PC-9 (cell line): ENCODE data around the gene TESMIN. TPM values are rescaled to one million over a fixed set of nuclear protein-coding genes. Genes with fewer than 3 reads are reported as not detected.

Source experiments
- BruUV-seq: library from RNA; stranded (reverse); fragments of 400-500 nt; replicated peaks from 2 replicates; lab custom pipeline; 2021; lab: Mats Ljungman, UMichigan
- CTCF ChIA-PET: fragments of 300-600 bp; sonication (Branson Sonifier 250); formaldehyde crosslinking; loops from one replicate; lab custom pipeline; 2022; ENCODE audit warnings: antibody characterized with exemption; lab: Charles Lee
- POLR2A ChIA-PET: fragments of 300-600 bp; sonication (Branson Sonifier 250); formaldehyde crosslinking; loops from one replicate; lab custom pipeline; 2022; ENCODE audit warnings: antibody characterized with exemption; ENCODE audit not compliant: unreplicated experiment; lab: Charles Lee
- DNase-seq, 2 experiments: peaks; one replicate each; pipeline versions ENCODE4 v3.0.0 to v3.0.0-alpha.2; 2015 to 2022; ENCODE audit warnings: mixed read lengths in 1 of 2
- H2AFZ ChIP-seq: fragments of 200-600 bp; sonication (generic); 2 replicates; pipeline ENCODE4 v1.8.1; 2017; ENCODE audit warnings: antibody characterized with exemption
- H3F3A ChIP-seq: fragments of 200-600 bp; sonication (generic); 2 replicates; pipeline ENCODE4 v1.8.1; 2017; ENCODE audit warnings: antibody characterized with exemption, mild to moderate bottlenecking, low read depth; ENCODE audit not compliant: insufficient read depth
- H3K27ac ChIP-seq: fragments of 200-600 bp; sonication (generic); 2 replicates; pipeline ENCODE4 v1.6.1; 2016; ENCODE audit warnings: mixed run types
- H3K27me3 ChIP-seq: fragments of 200-600 bp; sonication (generic); 2 replicates; pipeline ENCODE4 v1.6.1; 2016; ENCODE audit warnings: low read depth, mixed run types; ENCODE audit not compliant: insufficient read depth
- H3K36me3 ChIP-seq: fragments of 200-600 bp; sonication (generic); 2 replicates; pipeline ENCODE4 v1.6.1; 2016; ENCODE audit warnings: low read depth, mixed run types
- H3K4me1 ChIP-seq: fragments of 200-600 bp; sonication (generic); replicated peaks from 2 replicates; pipeline ENCODE4 v1.6.1; 2016; ENCODE audit warnings: mixed run types; ENCODE audit not compliant: insufficient read depth
- H3K4me2 ChIP-seq: fragments of 200-600 bp; sonication (generic); 2 replicates; pipeline ENCODE4 v1.6.1; 2017; ENCODE audit warnings: mixed run types
- H3K4me3 ChIP-seq: fragments of 200-600 bp; sonication (generic); 2 replicates; pipeline ENCODE4 v1.6.1; 2016; ENCODE audit warnings: mixed run types
- H3K79me2 ChIP-seq: fragments of 200-600 bp; sonication (generic); 2 replicates; pipeline ENCODE4 v1.6.1; 2017; ENCODE audit warnings: low read depth, mixed run types
- H3K9me2 ChIP-seq: fragments of 200-600 bp; sonication (generic); 2 replicates; pipeline ENCODE4 v1.8.1; 2017; ENCODE audit warnings: mild to moderate bottlenecking; ENCODE audit not compliant: insufficient read depth
- H3K9me3 ChIP-seq: fragments of 200-600 bp; sonication (generic); 2 replicates; pipeline ENCODE4 v1.8.1; 2016; ENCODE audit warnings: low read depth; ENCODE audit not compliant: insufficient read depth
- H4K20me1 ChIP-seq: fragments of 200-600 bp; sonication (generic); 2 replicates; pipeline ENCODE4 v1.8.1; 2017; ENCODE audit not compliant: insufficient read depth
- EZH2 ChIP-seq: fragments of 200-600 bp; sonication (generic); IDR thresholded peaks from 2 replicates; pipeline ENCODE4 v1.8.0; 2017; ENCODE audit warnings: antibody characterized with exemption, low read depth
- intact Hi-C: fragments of 100-400 bp; cut with micrococcal nuclease; formaldehyde crosslinking; loops from one replicate; pipeline ENCODE4 v1.10.0; 2022; ENCODE audit not compliant: unreplicated experiment
- total RNA-seq: library from RNA; stranded (reverse); gene quantifications from 2 replicates; pipeline ENCODE4 v1.2.3, GENCODE V29; 2021
- TF ChIP-seq, protein P1 (sequence below): fragments of 200-600 bp; sonication (generic); conservative IDR thresholded peaks from 2 replicates; pipeline ENCODE4 v1.6.1; 2017; ENCODE audit warnings: mixed run types, antibody characterized with exemption, mild to moderate bottlenecking, moderate library complexity

The TESMIN gene
- total RNA-seq, 1 experiment from 2014 or later, result 23.9 TPM

DNA sequence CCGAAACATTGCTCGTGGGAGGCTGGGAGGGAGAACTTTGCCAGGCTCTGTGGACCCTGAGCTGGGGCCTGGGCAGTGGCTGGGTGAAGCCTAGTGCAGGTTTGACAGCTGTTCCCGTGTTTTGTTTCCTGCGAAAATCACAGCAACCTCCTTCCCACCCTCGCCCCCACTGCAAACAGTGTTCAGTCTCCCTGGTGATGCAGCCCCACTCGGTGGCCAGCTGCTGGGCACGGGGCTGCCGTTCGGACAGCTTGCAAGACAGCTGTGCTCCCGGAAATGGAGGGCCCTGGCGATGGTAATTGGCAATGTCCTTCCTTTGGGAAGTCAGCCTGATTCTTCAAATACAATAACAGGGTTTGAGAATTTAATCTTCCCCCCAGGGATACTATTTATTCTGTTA, 77.3 kb downstream of the TESMIN start:
- H3K36me3 ChIP-seq, result no peaks in the 10 kb centered on the region
- no peak overlapping the region for H2AFZ ChIP-seq
- no peaks in the 10 kb centered on the region for H3K9me3 ChIP-seq
- no peak for DNase-seq
- H3K27me3 ChIP-seq, result no peaks in the 10 kb centered on the region
- H3K4me1 ChIP-seq, result peaks cover 20% of the 10 kb centered on the region
- intact Hi-C loops, result no loop called here
- no TSS peak for BruUV-seq
- no peak overlapping the region for H3K4me2 ChIP-seq
- no peaks in the 10 kb centered on the region for H3K79me2 ChIP-seq
- no peaks in the 10 kb centered on the region for H3K9me2 ChIP-seq
- no peak overlapping the region for H3K27ac ChIP-seq
- TF ChIP-seq, protein P1, sequence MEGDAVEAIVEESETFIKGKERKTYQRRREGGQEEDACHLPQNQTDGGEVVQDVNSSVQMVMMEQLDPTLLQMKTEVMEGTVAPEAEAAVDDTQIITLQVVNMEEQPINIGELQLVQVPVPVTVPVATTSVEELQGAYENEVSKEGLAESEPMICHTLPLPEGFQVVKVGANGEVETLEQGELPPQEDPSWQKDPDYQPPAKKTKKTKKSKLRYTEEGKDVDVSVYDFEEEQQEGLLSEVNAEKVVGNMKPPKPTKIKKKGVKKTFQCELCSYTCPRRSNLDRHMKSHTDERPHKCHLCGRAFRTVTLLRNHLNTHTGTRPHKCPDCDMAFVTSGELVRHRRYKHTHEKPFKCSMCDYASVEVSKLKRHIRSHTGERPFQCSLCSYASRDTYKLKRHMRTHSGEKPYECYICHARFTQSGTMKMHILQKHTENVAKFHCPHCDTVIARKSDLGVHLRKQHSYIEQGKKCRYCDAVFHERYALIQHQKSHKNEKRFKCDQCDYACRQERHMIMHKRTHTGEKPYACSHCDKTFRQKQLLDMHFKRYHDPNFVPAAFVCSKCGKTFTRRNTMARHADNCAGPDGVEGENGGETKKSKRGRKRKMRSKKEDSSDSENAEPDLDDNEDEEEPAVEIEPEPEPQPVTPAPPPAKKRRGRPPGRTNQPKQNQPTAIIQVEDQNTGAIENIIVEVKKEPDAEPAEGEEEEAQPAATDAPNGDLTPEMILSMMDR, result no peak
- no peak for TF ChIP-seq EZH2
- H3K4me3 ChIP-seq, result no peak overlapping the region
- ChIA-PET POLR2A (no interaction called here), CTCF (no interaction called here)
- peaks cover 20% of the 10 kb centered on the region for H3F3A ChIP-seq
- no peaks in the 10 kb centered on the region for H4K20me1 ChIP-seq

DNA sequence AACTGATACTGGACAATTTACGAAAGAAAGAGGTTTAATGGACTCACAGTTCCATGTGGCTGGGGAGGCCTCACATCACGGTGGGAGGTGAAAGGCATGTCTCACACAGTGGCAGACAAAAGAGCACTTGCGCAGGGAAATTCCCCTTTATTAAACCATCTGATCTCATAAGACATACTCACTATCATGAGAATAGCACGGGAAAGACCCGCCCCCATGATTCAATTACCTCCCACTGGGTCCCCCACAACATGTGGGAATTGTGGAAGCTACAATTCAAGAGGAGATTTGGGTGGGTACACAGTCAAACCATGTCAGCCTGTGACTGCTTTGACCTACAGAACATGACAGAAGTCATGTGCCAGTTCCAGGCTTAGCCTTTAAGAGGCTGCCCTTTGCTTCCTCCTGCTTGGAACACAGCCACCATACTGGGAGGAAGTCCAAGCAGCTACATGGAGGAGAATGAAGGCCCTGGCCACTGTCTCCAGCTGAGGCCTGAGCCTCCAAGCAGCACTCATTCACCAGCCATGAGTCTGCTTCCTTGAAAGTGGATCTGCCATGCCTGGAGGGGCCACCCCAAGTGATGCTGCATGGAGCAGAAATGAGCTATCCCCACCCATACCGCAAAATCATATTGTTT, 77.9 kb downstream of the TESMIN start:
- no peaks in the 10 kb centered on the region for H3K9me3 ChIP-seq
- ChIA-PET POLR2A (interaction anchor here (0.6 kb wide), 1 partner anchor 75 kb away, joined by 3 read pairs; no protein-coding TSS in a partner anchor), CTCF (no interaction called here)
- DNase-seq, result no peak
- H3K36me3 ChIP-seq, result no peaks in the 10 kb centered on the region
- no peak overlapping the region for H3K27ac ChIP-seq
- H3K9me2 ChIP-seq, result no peaks in the 10 kb centered on the region
- no peak overlapping the region for H2AFZ ChIP-seq
- no peaks in the 10 kb centered on the region for H3K27me3 ChIP-seq
- TF ChIP-seq, protein P1, result no peak
- no peak for TF ChIP-seq EZH2
- H3K4me2 ChIP-seq, result no peak overlapping the region
- peaks cover 20% of the 10 kb centered on the region for H3F3A ChIP-seq
- peaks cover 20% of the 10 kb centered on the region for H3K4me1 ChIP-seq
- no peaks in the 10 kb centered on the region for H3K79me2 ChIP-seq
- no peak overlapping the region for H3K4me3 ChIP-seq
- no TSS peak for BruUV-seq
- intact Hi-C loops, result no loop called here
- no peaks in the 10 kb centered on the region for H4K20me1 ChIP-seq

DNA sequence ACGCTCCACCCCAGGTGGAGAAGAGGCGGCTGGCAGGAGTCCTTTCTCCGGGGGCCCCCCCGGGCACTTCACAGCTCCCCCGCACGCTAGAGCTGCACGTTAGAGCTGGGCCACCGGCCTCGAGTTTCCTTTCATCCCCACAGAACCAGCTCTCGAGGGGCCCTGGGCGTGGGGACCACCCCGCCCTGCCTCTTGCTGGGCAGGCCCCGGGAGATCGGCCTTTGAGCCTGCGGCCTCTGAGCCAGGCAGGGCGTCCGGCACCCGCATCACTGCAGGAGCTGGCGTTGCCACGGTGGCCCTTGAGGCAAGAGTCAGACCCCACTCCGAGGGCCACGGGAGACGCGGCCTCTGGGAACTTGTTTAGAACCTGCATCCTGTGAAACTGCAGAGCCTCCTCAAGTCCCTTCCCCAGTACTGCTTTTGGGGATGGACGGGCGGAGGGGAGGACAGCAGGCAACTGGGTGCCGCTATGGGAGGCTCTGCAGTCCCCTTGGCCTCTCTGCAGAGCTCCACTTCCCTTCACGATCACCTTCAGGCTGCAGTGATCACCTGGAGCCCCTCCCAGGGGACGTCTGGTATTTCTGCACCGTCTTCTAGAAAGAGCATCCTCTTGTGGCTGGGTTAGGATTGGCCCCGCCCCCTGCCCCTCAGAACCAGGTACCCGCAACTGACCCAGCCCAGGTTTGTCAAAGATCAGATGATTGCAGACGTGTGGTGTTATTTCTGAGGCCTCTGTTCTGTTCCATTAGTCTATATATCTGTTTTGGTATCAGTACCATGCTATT, 80.9 kb downstream of the TESMIN start:
- intact Hi-C loops, result no loop called here
- H3K4me1 ChIP-seq, result no peaks in the 10 kb centered on the region
- 0 out of 2 replicates have a peak, but pooled peaks cover 8% of the 10 kb centered on the region for H3F3A ChIP-seq
- peaks cover 13% of the 10 kb centered on the region for H3K27me3 ChIP-seq
- H3K36me3 ChIP-seq, result no peaks in the 10 kb centered on the region
- no peak for TF ChIP-seq EZH2
- TF ChIP-seq, protein P1, result no peak
- no TSS peak for BruUV-seq
- H3K4me2 ChIP-seq, result no peak overlapping the region
- H3K27ac ChIP-seq, result no peak overlapping the region
- DNase-seq, result peak in 1 of 2 experiments; percentile 17
- CTCF ChIA-PET, result no interaction called here
- POLR2A ChIA-PET, result no interaction called here
- no peak overlapping the region for H3K4me3 ChIP-seq
- no peak overlapping the region for H2AFZ ChIP-seq
- no peaks in the 10 kb centered on the region for H4K20me1 ChIP-seq
- no peaks in the 10 kb centered on the region for H3K79me2 ChIP-seq
- no peaks in the 10 kb centered on the region for H3K9me2 ChIP-seq
- H3K9me3 ChIP-seq, result no peaks in the 10 kb centered on the region
